IMR-90 (cell line): ENCODE results near the gene CNPPD1. TPM values are rescaled to one million over a fixed set of nuclear protein-coding genes. Genes with fewer than 3 reads are reported as not detected.

Experiments used
- ATAC-seq: fragments of 200-7000 bp; cut with Tn5 transposase; 2 replicates; pipeline ENCODE4 v1.9.1; 2020; ENCODE audit warnings: low read depth, mild to moderate bottlenecking, moderate library complexity
- BruUV-seq: library from RNA; stranded (reverse); fragments of 400-500 nt; replicated peaks from 2 replicates; lab custom pipeline; 2021; lab: Mats Ljungman, UMichigan
- CTCF ChIA-PET: fragments of 300-600 bp; formaldehyde crosslinking; extraction: SDS; loops from one replicate; lab custom pipeline; 2021; ENCODE audit warnings: antibody characterized with exemption; lab: Yijun Ruan, JAX
- POLR2A ChIA-PET: fragments of 300-600 bp; sonication (Branson Sonifier 250); formaldehyde crosslinking; loops from one replicate; lab custom pipeline; 2022; ENCODE audit warnings: antibody characterized with exemption; ENCODE audit not compliant: unreplicated experiment; lab: Charles Lee
- DNase-seq: peaks from one replicate; pipeline ENCODE4 v3.0.0; 2013
- H2AFZ ChIP-seq: replicated peaks from 2 replicates; pipeline ENCODE3; 2013; ENCODE audit warnings: low read length, mild to moderate bottlenecking; ENCODE audit not compliant: poor library complexity
- H2AK5ac ChIP-seq: 2 replicates; pipeline ENCODE4 v1.6.1; 2013; ENCODE audit warnings: low read depth, low read length, inconsistent platforms
- H2AK9ac ChIP-seq: replicated peaks from 2 replicates; pipeline ENCODE3; 2013; ENCODE audit warnings: mild to moderate bottlenecking, low read depth, low read length, moderate library complexity; ENCODE audit not compliant: poor library complexity
- H2BK120ac ChIP-seq: 2 replicates; pipeline ENCODE4 v1.6.1; 2013; ENCODE audit warnings: low read depth, low read length, inconsistent platforms
- H2BK15ac ChIP-seq: 3 replicates; pipeline ENCODE4 v1.6.1; 2013; ENCODE audit warnings: low read depth, low read length, inconsistent platforms
- H2BK20ac ChIP-seq: 2 replicates; pipeline ENCODE4 v1.6.1; 2013; ENCODE audit warnings: low read depth, mild to moderate bottlenecking, inconsistent platforms, low read length, moderate library complexity
- H2BK5ac ChIP-seq: 2 replicates; pipeline ENCODE4 v1.6.1; 2013; ENCODE audit warnings: mild to moderate bottlenecking, low read depth, low read length, inconsistent platforms; ENCODE audit not compliant: poor library complexity, severe bottlenecking
- H3K14ac ChIP-seq: replicated peaks from 2 replicates; pipeline ENCODE4 v1.6.1; 2013; ENCODE audit warnings: low read depth, low read length, inconsistent platforms
- H3K18ac ChIP-seq: 2 replicates; pipeline ENCODE4 v1.6.1; 2013; ENCODE audit warnings: low read depth, low read length, control low read depth
- H3K23ac ChIP-seq: 2 replicates; pipeline ENCODE4 v1.6.1; 2013; ENCODE audit warnings: low read depth, low read length, inconsistent platforms
- H3K27ac ChIP-seq: 2 replicates; pipeline ENCODE4 v1.5.1; 2013; ENCODE audit warnings: mild to moderate bottlenecking, control low read depth, low read length; ENCODE audit not compliant: insufficient read depth
- H3K27me3 ChIP-seq: 2 replicates; pipeline ENCODE4 v1.6.1; 2013; ENCODE audit warnings: low read length; ENCODE audit not compliant: control insufficient read depth, insufficient read depth
- H3K36me3 ChIP-seq: 2 replicates; pipeline ENCODE4 v1.6.1; 2013; ENCODE audit warnings: low read length, mixed read lengths; ENCODE audit not compliant: control insufficient read depth, insufficient read depth
- H3K4ac ChIP-seq: 2 replicates; pipeline ENCODE4 v1.6.1; 2013; ENCODE audit warnings: low read depth, low read length, inconsistent platforms
- H3K4me1 ChIP-seq: 2 replicates; pipeline ENCODE4 v1.6.1; 2013; ENCODE audit warnings: low read length, mixed read lengths; ENCODE audit not compliant: control insufficient read depth, insufficient read depth
- H3K4me2 ChIP-seq: 2 replicates; pipeline ENCODE4 v1.6.1; 2013; ENCODE audit warnings: low read depth, mild to moderate bottlenecking, control low read depth, low read length, moderate library complexity
- H3K4me3 ChIP-seq: 2 replicates; pipeline ENCODE4 v1.5.1; 2013; ENCODE audit warnings: low read depth, mild to moderate bottlenecking, control low read depth, low read length, moderate library complexity; ENCODE audit not compliant: insufficient read depth
- H3K56ac ChIP-seq: 2 replicates; pipeline ENCODE4 v1.6.1; 2013; ENCODE audit warnings: low read length, inconsistent platforms; ENCODE audit not compliant: insufficient read depth; ENCODE audit errors: extremely low read depth
- H3K79me1 ChIP-seq, 2 experiments: 2 replicates each; pipeline ENCODE4 v1.6.1; 2013; ENCODE audit warnings: low read length in 2 of 2, inconsistent platforms in 1 of 2, low read depth in 1 of 2
- H3K9ac ChIP-seq: 2 replicates; pipeline ENCODE4 v1.6.1; 2013; ENCODE audit warnings: low read depth, low read length, control low read depth
- H3K9me1 ChIP-seq: 2 replicates; pipeline ENCODE4 v1.6.1; 2013; ENCODE audit warnings: low read length, inconsistent platforms; ENCODE audit not compliant: insufficient read depth
- H3K9me3 ChIP-seq: 2 replicates; pipeline ENCODE4 v1.6.1; 2013; ENCODE audit warnings: low read length; ENCODE audit not compliant: control insufficient read depth, insufficient read depth
- H4K20me1 ChIP-seq: 2 replicates; pipeline ENCODE4 v1.6.1; 2013; ENCODE audit warnings: low read length, inconsistent platforms; ENCODE audit not compliant: insufficient read depth
- H4K5ac ChIP-seq: 2 replicates; pipeline ENCODE4 v1.6.1; 2013; ENCODE audit warnings: mild to moderate bottlenecking, low read depth, low read length, control low read depth
- H4K8ac ChIP-seq, 2 experiments: 2 replicates each; pipeline ENCODE4 v1.6.1; 2013; ENCODE audit warnings: low read depth in 2 of 2, low read length in 2 of 2, control low read depth in 1 of 2, inconsistent platforms in 1 of 2
- H4K91ac ChIP-seq: 2 replicates; pipeline ENCODE4 v1.6.1; 2013; ENCODE audit warnings: low read depth, low read length, inconsistent platforms; ENCODE audit not compliant: insufficient read depth
- BHLHE40 ChIP-seq: fragments of 150-350 bp; IDR thresholded peaks from 2 replicates; pipeline ENCODE4 v1.6.1; 2016; ENCODE audit warnings: mild to moderate bottlenecking, low read depth, low read length
- FOS ChIP-seq: fragments of 150-350 bp; IDR thresholded peaks from 2 replicates; pipeline ENCODE4 v1.6.1; 2016; ENCODE audit warnings: low read depth, low read length
- POLR2A ChIP-seq: IDR thresholded peaks from 2 replicates; pipeline ENCODE4 v1.6.1; 2012; ENCODE audit warnings: mild to moderate bottlenecking, low read depth, low read length
- RCOR1 ChIP-seq: IDR thresholded peaks from 2 replicates; pipeline ENCODE4 v1.6.1; 2012; ENCODE audit warnings: mild to moderate bottlenecking, low read length, improper control_type of control experiment; ENCODE audit not compliant: insufficient replicate concordance
- WGBS, 2 experiments: methylation state at CpG; one replicate each; pipeline versions ENCODE4 v1.1.5 to v1.1.7; 2013; ENCODE audit warnings: missing lambda C conversion rate in 2 of 2; ENCODE audit not compliant: insufficient read length in 1 of 2; ENCODE audit errors: extremely low coverage in 2 of 2; 5-methylcytosine and 5-hydroxymethylcytosine counted together
- dilution Hi-C: fragments of 300-500 bp; cut with HindIII; formaldehyde crosslinking; loops from one replicate; pipeline ENCODE4 v1.14.3; 2018; ENCODE audit warnings: low sequenced_read_pairs; ENCODE audit not compliant: unreplicated experiment
- in situ Hi-C: fragments of 300-500 bp; cut with MboI; formaldehyde crosslinking; loops from 3 replicates; pipeline ENCODE4 v1.14.3; 2019; ENCODE audit warnings: low sequenced_read_pairs, inconsistent platforms, mixed read lengths
- intact Hi-C: fragments of 100-400 bp; cut with micrococcal nuclease; formaldehyde crosslinking; loops from 2 replicates; pipeline ENCODE4 v1.10.0; 2022
- polyA plus RNA-seq, 3 experiments: library from polyadenylated mRNA; depleted of rRNA; stranded (reverse); fragments of >200 nt; gene quantifications; 2 replicates each; pipeline ENCODE4 v1.2.3, GENCODE V29; 2012; ENCODE audit warnings: low replicate concordance in 1 of 3
- total RNA-seq: library from RNA; depleted of rRNA; stranded (reverse); fragments of >200 nt; gene quantifications from 2 replicates; pipeline ENCODE4 v1.2.3, GENCODE V29; 2012
- TF ChIP-seq, protein P1 (sequence below): fragments of 150-350 bp; IDR thresholded peaks from 2 replicates; pipeline ENCODE4 v1.6.1; 2017; ENCODE audit warnings: mild to moderate bottlenecking, antibody characterized with exemption, low read length, low read depth
- TF ChIP-seq, protein P2 (sequence below): fragments of 150-350 bp; IDR thresholded peaks from 2 replicates; pipeline ENCODE4 v1.6.1; 2016; ENCODE audit warnings: low read depth, mild to moderate bottlenecking, low read length, moderate library complexity, borderline replicate concordance

The CNPPD1 gene
- total and polyA plus RNA-seq, 2 of the 4 experiments (the other 2 are of a cell fraction) = 11.1 to 29.2 TPM

DNA sequence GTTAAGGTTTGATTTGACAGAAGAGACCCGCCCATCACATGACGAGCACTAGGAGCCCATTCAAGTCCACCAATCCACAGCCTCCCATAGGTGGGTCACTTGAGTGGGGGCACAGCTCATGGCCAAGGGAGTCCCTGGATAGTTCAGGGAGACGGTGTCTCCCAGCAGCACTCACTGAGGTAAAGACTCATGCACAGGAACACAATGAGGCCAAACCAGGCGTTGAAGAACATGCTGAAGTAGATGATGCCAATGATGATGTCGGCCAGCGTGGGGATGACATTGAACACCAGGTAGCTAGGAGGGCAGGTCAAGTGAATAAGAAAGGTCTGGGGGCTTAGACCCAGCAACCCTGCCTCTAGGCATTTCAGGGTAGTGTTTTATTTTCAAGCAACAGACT, 38.1 kb upstream of the CNPPD1 start:
- in situ Hi-C loops = no loop called here

More for the DNA sequence above, 38.1 kb upstream of the CNPPD1 start:
- Histone ChIP-seq H3K4me3 (no peak overlapping the region), H3K4me2 (no peak overlapping the region), H2AK9ac (no peak overlapping the region), H2BK20ac (no peak overlapping the region), H3K79me1 (peaks cover 8 to 28% of the 10 kb centered on the region in 2 experiments; a peak in 3 of 4 replicates), H4K91ac (no peak overlapping the region), H4K20me1 (peaks cover 11% of the 10 kb centered on the region), H3K36me3 (peaks cover 49% of the 10 kb centered on the region), H3K23ac (no peak overlapping the region), H3K14ac (no peak overlapping the region), H3K9me1 (peaks cover 6% of the 10 kb centered on the region), H3K9ac (no peak overlapping the region), H3K27ac (no peak overlapping the region), H2AK5ac (no peak overlapping the region), H3K4ac (no peak overlapping the region), H3K27me3 (no peaks in the 10 kb centered on the region), H4K8ac (no peak overlapping the region), H3K18ac (no peak overlapping the region), H3K9me3 (no peaks in the 10 kb centered on the region), H3K56ac (no peak overlapping the region), H4K5ac (no peak overlapping the region), H2AFZ (no peak overlapping the region), H3K4me1 (peaks cover 5% of the 10 kb centered on the region; the same call in 1 of the 2 replicates), H2BK15ac (no peak overlapping the region), H2BK5ac (no peak overlapping the region), H2BK120ac (no peak overlapping the region)
- WGBS, 2 experiments = 100% methylated on average over 1 of the region's 6 CpGs; no CpG with 5 or more reads in 1 of the 2 experiments
- intact Hi-C loops = no loop called here
- dilution Hi-C loops = no loop called here
- CTCF ChIA-PET = no interaction called here
- POLR2A ChIA-PET = interaction anchor here (0.6 kb wide), 1 partner anchor 27 kb away, joined by 4 read pairs; no protein-coding TSS in a partner anchor
- BruUV-seq = no TSS peak
- ATAC-seq (no peak), DNase-seq (no peak)
- no peak for TF ChIP-seq FOS
- TF ChIP-seq, protein P1, sequence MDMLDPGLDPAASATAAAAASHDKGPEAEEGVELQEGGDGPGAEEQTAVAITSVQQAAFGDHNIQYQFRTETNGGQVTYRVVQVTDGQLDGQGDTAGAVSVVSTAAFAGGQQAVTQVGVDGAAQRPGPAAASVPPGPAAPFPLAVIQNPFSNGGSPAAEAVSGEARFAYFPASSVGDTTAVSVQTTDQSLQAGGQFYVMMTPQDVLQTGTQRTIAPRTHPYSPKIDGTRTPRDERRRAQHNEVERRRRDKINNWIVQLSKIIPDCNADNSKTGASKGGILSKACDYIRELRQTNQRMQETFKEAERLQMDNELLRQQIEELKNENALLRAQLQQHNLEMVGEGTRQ = no peak
- TF ChIP-seq BHLHE40 = no peak
- TF ChIP-seq RCOR1 = no peak
- TF ChIP-seq, protein P2, sequence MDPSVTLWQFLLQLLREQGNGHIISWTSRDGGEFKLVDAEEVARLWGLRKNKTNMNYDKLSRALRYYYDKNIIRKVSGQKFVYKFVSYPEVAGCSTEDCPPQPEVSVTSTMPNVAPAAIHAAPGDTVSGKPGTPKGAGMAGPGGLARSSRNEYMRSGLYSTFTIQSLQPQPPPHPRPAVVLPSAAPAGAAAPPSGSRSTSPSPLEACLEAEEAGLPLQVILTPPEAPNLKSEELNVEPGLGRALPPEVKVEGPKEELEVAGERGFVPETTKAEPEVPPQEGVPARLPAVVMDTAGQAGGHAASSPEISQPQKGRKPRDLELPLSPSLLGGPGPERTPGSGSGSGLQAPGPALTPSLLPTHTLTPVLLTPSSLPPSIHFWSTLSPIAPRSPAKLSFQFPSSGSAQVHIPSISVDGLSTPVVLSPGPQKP = no peak
- no peak for TF ChIP-seq POLR2A
